Femur (tissue), 1 donor: ENCODE measurements around the gene NEU2.
A peak's percentile ranks its signal among the peaks of the same experiment; 100 is the strongest.
"Not testable (repeated sequence)": the region's sequence is repeated elsewhere in the genome, so short reads cannot be mapped to it uniquely, and the experiment has no call there.

Experiments used
- DNase-seq: peaks from one replicate; pipeline ENCODE4 v3.0.0-alpha.2; 2017

Gene NEU2

DNA sequence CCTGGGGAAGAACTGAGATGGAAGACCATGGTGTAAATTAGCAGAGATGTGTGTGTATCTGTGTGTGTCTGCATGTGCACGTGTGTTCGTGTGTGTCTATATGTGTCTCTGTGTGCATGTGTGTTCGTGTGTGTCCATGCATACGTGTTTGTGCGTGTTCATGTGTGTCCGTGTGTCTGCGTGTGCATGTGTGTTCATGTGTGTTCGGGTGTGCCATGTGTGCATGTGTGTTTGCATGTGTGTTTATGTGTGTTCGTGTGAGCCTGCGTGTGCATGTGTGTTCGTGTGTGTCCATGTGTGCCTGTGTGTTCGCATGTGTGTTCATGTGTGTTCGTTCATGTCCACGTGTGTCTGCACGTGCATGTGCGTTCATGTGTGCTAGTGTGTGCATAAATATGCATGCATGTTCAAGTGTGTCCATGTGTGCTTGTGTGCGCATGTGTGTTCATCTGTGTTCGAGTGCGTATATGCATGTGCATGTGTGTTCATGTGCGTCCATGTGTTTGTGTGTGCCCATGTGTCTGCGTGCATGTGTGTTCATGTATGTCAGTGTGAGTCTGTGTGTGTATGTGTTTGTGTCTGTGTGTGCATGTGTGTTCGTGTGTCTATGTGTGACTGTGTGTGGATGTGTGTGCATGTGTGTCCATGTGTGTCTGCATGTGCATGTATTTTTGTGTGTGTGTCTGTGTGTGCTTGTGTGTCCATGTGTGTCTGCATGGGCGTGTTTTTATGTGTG is 3.1 kb downstream of the NEU2 start:
- no peak for DNase-seq

DNA sequence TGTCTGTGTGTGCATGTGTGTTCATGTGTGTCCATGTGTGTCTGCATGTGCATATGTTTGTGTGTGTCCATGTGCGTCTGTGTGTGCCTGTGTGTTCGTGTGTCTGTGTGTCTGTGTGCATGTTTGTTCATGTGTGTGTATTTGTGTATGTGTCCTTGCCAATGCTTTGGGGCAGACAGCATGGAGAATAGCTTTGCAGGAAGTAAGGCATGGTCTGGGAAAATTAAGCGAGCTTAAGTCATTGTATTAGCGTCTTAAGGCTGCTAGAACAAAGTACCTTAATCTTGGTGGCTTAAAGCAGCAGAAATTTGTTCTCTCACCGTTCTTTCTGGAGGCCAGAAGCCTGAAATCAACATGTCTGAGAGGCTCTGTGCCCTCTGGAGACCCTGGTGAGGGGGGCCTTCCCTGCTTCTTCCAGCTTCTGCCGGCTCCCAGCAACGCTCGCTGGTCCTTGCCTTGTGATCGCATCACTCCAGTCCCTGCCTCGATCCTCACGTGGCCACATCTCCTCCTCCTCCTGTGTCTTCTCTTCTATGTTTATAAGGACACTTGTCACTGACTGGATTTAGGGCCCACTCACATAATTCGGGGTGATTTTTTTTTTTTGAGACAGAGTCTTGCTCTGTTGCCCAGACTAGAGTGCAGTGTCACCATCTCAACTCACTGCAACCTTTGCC is 3.8 kb downstream of the NEU2 start:
- DNase-seq: no peak

DNA sequence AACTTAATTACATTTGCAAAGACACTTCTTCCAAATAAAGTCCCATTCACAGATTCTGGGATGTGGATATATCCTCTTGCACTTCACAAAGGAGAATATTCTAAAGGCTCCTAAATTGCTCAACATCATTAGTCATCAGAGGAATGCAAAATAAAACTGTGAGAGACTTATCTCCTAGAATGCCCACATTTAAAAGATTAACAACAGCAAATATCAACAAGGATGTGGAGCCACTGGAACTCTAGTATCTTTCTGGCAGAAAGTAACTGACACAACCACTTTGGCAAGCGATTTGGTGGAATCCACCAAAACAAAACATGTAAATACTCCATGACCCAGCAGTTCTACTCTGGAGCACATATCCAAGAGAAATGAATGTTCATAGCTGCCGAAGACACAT is 4.6 kb downstream of the NEU2 start:
- DNase-seq: no peak

DNA sequence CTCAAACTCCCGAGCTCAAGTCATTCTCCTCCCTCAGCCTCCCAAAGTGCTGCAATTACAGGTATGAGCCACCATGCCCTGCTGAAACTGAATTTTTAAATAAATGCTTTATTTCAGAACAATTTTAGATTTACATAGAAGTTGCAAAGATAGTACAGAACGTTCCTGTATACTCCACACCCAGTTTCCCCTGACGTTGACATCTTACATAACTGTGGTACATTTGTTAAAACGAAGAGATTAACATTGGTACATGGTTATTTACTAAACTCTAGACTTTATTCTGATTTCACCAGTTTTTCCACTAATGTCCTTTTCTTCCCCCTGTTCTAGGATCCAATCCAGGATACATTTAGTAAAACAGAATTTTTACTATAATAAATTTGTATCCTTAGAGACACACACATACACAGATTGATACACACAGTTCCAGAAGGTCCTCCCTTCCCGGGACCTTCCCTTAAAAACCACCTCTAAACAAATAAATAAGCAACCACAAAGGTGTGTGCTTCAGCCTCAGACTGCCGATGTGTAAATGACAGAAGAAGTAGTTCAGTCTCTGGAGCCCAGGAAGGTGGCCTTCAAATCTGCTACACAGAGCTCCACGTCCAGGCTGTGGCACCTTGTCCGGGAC is 6.9 kb downstream of the NEU2 start:
- no peak for DNase-seq

DNA sequence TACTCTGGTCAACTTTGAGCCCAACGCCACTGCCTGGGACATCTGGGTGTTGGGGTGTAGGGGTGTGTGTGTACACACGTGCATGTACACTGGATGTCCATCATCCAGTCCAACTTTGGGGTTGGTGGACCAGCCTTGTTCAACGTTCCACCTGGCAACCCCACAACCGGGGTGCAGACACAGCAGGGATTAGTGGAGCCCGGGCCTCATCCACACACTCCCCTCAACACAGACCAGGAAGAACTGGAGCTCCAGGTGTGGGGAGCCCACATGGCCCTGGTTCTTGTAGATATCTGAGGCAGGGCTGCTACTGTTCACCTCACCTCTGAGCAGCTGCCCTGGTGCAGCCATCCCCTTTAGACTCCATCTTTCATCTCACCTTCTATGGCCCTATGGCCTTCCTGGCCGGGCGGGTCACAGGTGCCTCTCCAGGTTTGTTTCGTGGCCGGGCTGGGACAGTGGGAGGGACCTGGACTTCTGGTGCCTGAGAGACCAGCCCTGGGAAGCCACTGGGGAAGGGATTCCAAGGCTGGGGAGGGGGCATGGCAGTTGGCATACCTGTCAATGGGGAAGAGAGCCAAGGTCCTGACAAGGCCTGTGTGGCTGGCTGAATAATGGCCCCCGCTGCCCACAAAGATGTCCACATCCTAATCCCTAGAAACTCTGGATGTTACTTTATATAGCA is 7.5 kb downstream of the NEU2 start:
- no peak for DNase-seq

DNA sequence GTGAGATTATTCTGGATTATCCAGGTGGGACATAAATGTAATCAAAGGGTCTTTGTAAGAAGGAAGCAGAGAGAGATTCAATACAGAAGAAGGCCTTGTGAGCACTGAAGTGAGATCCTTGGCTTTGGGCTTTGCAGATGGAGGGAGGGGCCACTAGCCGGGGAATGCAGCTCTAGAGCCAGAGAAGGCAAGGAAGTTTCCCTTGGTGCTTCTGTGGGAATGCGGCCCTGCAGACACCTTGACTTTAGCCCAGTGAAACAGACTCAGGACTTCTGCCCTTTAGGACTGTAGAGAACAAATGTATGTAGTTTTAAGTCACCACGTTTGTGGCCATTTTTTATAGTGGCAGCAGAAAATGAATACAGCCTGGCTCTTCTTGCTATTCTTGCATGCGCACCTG is 8.1 kb downstream of the NEU2 start:
- DNase-seq: no peak

DNA sequence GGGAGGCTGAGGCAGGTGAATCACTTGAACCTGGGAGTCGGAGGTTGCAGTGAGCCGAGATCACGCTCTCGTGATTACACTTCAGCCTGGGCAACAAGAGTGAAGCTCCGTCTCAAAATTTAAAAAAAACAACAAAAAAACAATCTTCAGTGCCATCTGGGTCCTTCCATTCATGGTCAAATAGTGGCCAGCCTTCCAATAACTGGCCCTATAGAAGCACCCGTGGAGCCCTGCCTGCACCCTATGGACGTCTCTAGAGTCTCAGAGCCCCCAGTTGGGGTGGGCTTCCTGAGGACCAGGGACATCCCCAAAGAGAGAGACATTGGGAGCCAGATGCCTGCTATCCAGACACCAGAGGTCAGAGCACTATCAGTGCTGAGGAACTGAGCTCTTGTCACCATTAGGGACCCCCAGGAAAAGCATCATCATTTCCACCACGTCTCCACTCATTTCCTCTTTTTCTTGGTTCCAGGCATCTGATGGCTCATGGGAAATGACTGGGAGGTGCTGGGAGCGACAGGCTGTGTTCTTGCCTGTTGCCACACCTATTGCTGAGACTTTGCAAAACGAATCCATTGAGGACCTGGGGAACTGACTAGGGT is 9.4 kb downstream of the NEU2 start:
- DNase-seq: no peak

DNA sequence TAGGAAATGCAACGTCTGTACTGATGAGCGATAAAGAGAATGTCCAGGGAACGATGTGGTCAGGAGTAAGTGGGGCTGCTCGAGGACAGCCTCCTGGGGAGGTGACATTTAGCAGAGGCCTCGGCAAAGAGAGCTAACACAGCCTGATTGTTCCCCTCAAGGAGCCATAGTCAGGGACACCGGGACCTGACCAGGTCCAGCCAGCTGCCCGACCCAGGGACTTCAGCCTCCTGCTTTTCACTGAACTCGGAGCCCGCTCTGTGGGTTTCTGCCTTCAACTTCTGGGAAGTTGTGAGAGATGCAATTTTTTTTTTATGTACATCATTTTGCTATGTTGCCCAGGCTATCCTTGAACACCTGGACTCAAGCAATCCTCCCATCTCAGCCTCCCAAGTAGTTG is 10.1 kb downstream of the NEU2 start:
- no peak for DNase-seq

DNA sequence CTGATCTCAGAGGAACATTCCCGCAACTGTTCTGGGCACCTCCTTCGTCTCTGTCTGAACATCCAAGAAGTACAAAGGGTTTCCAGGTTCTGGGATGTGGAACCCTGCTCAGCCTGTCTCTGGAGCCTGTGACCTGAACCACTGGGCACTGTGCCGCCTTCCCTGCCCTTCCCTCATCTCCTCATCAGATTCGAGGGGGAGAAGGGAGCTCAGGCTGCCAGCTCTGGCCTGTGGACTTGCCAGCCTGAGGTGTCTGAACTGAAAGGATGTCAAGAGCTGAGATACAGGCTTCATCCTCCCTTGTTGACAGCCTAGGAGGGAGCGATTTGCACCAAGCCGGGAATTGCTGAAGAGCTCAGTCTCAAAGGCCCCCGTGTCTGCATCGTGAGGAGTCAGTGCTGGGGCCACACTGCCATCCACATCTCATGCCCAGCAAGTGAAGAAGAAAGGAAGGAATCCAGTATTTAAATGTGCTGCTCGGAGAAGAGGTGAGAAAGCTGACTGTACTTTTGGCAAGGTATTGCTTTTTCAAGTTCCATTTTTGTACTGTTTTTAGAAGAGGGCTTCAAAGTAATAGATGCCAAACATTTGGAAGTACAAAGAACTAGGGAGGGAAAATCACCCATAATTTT is 12.6 kb downstream of the NEU2 start:
- DNase-seq: no peak

DNA sequence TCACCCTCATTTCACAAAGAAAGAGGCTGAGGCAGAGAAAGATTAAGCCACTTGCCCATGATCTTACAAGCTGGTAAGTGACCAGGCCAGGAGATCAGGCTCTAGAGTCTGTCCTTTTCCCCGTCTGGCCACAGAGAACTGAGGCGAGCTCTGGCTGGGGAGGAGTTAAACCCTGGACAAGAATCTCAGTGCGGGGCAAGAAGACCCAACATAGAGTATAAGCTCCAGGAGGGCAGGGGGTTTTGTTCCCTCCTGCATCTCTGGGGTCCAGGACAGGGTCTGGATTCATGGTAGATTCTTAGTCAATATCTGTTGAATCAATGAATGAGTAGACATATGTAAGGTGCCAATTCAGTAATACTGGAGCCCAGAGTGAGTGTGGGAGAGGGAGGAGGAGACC is 14.7 kb downstream of the NEU2 start:
- no peak for DNase-seq

DNA sequence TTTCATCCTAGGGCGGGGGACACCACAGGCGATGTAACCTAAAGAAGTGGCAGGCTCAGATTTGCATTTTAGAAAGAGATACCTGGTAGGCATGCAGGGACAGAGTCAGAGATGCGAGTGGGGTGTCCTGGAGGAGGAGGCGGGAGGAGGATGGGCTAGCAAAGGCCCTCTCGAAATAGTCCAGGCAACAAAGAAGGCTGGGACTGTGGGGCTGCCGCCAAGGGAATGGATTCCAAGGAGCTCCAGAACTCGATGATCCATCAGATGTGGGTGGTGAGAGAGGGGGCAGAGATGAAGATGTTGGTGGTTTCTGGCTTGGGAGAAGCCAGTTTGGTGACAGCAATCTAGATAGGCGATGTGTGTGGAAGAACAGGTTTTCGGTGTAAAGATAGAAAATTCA is 15.2 kb downstream of the NEU2 start:
- no peak for DNase-seq

DNA sequence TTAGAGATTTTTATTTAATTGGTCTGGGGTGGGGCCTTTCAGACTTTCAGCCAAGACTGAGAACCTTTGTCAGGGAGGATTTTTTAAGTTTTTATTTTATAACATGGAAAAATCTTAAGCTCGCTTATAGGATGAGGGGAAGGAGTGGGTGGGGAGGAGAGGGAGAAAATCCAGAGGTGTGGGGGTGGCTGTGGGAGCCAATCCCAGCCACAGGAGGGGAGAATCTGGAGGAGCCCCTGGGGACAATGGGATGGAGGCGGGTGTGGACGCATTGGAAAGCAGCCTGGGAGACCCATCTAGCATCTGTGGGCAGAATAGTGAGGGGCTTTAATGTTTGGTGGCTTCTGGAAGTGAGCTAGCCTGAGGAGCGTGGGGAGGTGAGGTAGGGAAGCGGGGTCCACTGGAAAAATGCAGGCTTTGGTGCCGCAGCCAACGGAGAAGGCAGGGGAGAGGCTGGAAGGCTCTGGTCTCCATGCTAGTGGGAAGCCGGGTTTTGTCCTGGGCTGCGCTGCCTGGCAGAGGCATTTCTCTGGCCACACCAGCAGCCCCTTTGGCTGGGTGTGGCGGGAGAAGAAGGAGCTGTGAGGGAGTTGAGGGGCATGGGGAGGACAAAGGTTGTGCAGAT is 16.2 kb downstream of the NEU2 start:
- no peak for DNase-seq

DNA sequence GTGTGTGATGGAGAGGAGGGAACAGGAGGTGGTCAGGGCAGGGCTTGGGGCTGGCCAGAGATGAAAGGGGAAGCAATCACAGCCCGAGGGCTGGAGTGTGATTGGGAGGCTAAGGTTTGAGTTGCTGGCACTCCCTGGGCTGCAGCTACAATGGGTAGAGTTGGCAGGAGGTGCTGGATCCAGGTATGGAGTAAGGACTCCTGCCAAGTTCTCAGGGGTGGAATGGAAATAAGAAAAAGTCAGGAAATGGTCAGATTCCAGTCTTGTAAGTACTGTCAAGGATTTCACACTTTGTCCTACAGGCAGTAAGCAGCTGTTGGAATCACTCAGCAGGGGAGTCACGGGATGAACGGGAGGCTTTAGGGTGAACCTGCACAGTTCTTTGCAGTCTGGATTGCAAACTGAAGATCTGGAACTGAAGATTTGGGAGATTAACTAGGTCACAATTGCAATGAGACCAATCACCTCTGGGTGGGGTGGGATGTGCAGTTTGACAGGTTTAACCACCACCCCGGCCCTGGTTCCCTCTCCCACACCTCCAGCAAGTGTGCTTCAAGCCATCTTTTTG is 16.8 kb downstream of the NEU2 start:
- no peak for DNase-seq

DNA sequence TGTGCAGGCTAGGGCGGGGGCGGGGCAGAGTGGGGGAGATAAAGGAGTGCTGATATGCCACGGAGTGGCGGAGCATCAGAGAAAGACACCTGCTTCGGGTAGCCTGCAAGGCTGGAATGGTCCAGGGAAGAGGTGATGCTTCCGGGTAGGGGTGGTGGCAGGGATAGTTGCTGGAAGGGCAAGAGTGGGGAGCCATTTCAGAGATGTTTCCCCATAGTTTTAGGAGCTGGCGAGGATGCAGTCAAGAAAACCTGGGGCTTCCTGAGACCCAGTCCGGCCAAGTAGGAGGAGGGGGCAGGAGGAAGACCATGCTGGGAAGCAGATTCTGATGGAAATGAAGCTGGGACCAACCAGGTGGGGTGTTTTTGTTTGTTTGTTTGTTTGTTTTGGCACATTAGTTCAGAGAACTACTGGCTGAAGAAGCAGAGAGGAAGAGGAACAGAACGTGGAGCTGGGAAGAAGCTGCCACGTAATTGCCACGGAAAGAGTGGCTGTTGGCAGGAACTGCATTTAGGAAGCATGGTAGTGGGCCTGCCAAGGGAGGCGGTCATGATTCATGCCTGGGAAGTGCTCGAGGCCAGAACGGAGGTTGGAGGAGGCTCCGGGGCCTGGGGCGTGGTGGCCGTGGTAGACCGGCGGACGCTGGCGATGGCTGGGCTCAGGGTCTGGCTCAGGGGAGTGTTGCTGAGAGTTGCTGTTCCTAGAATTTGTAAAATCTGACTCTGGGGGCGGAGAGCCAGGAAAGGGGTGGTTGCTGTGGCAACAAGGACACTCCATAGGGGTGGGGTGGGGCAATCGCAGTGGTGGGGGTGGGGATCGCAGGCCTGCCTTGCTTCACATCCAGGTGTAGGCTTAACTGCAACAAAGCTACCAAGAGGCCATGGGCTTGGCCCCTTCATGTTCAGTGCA is 19.0 kb downstream of the NEU2 start:
- DNase-seq: peak; percentile 87

DNA sequence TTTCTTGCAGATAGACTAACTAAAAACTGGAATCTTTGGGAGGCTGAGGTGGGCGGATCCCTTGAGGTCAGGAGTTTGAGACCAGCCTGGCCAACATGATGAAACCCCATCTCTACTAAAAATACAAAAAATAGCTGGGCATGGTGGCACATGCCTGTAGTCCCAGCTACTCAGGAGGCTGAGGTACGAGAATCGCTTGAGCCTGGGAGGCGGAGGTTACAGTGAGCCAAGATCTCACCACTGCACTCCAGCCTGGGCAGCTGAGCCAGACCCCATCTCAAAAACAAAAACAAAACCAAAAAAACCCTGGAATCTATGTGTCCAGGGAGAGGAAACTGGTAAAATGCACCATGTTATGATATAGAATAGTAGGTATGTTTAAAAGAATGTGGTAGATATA is 20.0 kb downstream of the NEU2 start:
- DNase-seq: not testable (repeated sequence)

DNA sequence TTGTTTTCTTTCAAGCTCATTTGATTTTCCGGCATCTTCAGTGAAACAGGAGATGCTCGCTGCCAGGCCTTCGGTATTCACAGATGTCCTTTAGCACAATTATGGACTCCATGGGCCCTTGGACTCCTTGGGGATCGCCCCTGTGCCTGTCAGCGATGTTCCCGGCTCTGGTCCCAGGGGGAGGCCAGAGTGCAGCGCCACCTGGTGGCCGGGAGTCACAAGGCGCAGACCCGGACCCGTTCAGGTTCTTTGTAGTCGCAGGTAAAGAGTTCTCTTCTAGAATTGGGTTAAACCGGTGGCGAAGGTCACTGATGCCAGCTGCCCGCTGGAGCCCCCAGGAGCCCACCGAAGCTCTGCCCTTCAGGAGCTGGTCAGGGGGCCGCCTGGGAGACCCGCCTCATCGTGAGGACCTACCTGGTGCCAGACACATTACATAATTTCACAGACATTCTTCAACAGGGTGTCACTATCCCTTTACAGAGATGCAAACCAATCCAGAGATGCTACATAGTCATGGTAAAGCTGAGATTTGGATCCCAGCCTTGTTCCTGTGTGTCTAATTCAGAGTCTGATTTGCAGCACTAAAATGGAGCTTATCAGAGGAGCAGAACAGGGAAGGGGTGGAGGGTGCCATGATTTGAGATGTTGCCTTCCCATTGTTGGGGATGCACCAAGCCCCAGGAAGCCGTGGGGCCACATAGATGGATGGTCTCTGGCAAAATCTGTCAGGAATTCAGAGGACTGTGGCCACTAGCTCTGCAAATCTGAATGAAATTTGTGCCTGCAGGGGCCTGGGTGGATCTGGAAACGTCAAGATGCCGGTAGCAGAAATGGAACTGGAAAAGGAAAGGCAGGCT is 21.7 kb downstream of the NEU2 start:
- no peak for DNase-seq

DNA sequence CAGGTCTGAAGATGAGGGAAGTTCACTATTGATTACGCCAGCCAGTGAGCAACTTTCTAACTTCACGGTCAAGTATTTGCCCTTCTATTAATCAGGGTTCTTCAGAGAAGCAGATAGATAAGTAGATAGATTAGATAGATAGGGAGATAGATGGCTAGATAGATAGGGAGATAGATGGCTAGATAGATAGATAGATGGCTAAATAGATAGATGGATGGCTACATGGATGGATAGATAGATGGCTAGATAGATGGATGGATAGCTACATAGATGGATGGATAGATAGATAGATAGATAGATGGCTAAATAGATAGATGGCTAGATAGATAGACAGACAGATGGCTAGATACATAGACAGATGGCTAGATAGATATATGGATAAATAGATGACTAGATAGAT is 22.9 kb downstream of the NEU2 start:
- DNase-seq: no peak

DNA sequence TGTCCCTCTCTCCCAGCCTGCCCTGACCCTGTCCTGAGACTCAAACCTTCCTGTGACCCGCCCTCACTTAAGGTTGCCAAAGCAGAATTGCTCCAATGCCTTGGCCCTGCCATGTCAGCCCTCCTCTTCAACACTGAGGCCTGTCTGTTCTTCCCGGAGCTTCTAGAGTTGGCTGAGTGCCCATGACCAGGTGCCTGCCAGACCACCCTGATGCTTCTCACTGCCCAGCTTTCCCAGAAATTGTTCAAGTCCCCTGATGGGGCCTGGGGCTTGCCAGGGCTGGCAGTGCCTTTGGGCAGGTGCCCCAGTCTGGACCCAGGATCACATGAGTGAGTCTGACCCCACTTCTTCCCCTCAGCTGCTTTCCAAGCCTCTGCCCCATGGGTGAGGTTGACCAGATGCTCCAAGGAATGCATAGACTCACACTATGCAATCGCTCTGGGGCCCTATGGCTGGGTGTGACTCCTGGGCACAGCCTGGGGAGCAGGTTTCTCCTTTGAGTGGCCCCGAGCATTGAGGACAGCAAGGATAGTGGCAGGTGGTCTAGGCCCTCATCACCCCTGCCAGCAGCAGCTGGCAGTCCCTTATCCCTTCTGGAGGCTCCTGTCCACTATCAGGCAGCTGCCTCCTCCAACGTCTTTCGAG is 24.6 kb downstream of the NEU2 start:
- peak; percentile 43 for DNase-seq
